Psoas muscle (tissue), 8 donors: ENCODE measurements around the gene USF1. TPM values are rescaled to one million over a fixed set of nuclear protein-coding genes. Genes with fewer than 3 reads are reported as not detected.

ENCODE experiments used
- ATAC-seq, 4 donors: fragments of 200-7000 bp; cut with Tn5 transposase; one replicate each; pipeline ENCODE4 v1.9.1; 2020; ENCODE audit warnings: moderate library complexity in 3 of 4, mild to moderate bottlenecking in 2 of 4
- DNase-seq, 2 donors: peaks; one replicate each; pipeline ENCODE4 v3.0.0-alpha.2; 2020
- H3K27ac ChIP-seq: fragments of 200-600 bp; one replicate; pipeline ENCODE4 v1.8.0; 2022
- H3K27me3 ChIP-seq, 3 donors: fragments of 200-600 bp in 1 of 3; one replicate each; pipeline versions ENCODE4 v1.6.1 to v1.8.0; 2013 to 2022; ENCODE audit warnings: low read length in 2 of 3, mild to moderate bottlenecking in 2 of 3, moderate library complexity in 1 of 3; ENCODE audit not compliant: insufficient read depth in 3 of 3
- H3K36me3 ChIP-seq, 2 donors: fragments of 200-600 bp in 1 of 2; one replicate each; pipeline versions ENCODE4 v1.6.1 to v1.8.0; 2013 to 2022; ENCODE audit warnings: low read depth in 1 of 2, mild to moderate bottlenecking in 1 of 2, moderate library complexity in 1 of 2; ENCODE audit not compliant: insufficient read depth in 1 of 2
- H3K4me1 ChIP-seq: fragments of 200-600 bp; one replicate; pipeline ENCODE4 v1.8.0; 2022
- H3K4me3 ChIP-seq: fragments of 200-600 bp; one replicate; pipeline ENCODE4 v1.8.0; 2022; ENCODE audit warnings: mild to moderate bottlenecking
- H3K9me3 ChIP-seq: fragments of 200-600 bp; one replicate; pipeline ENCODE4 v1.8.0; 2022
- WGBS, 3 donors: extraction: QIAGEN DNeasy Blood & Tissue Kit; methylation state at CpG; one replicate each; pipeline versions ENCODE4 v1.1.6 to v1.1.7; 2013; 5-methylcytosine and 5-hydroxymethylcytosine counted together
- intact Hi-C, 2 donors: fragments of 100-400 bp; cut with DNase I; formaldehyde crosslinking; loops; one replicate each; pipeline versions ENCODE4 v1.11.0 to v1.14.2; 2022
- polyA plus RNA-seq, 3 donors: library from polyadenylated mRNA; stranded (reverse); fragments of 200-250 nt; gene quantifications; one replicate each; pipeline ENCODE4 v1.2.3, GENCODE V29; 2013
- total RNA-seq, 4 donors: library from RNA; stranded (reverse); fragmentation: NEBNext Ultra II Directional in 2 of 4; extraction: Animal tissue kit (Norgen Biotek cat#: 25700) in 2 of 4; gene quantifications; one replicate each; pipeline versions ENCODE4 v1.2.1 to v1.2.4, GENCODE V29; 2021 to 2023
- TF ChIP-seq, protein P1 (sequence below): fragments of 200-600 bp; IDR thresholded peaks from one replicate; pipeline ENCODE4 v1.8.0; 2022; ENCODE audit warnings: antibody characterized with exemption
- donor health status: healthy with polysubstance abuse.
- donor health status: DM: no; HTN: no; CAD: no; lungs with moderate emphysema.
- donor health status: Bipolar disorder and iron deficiency.
- donor health status: healthy.
- donor health status: DM: yes; HTN: yes; CAD: no.
- donor health status: DM: no; HTN: no; CAD: no.
- donor health status: DM: no; HTN: no; CAD: no.
- donor health status: DM: yes; HTN: yes; CAD: no.

USF1 gene
- total and polyA plus RNA-seq, 7 donors, result 29.8 to 68.1 (median 40.0) TPM

GRCh38 chr1:161059293-161059692, 13.5 kb upstream of the USF1 start:
- Histone ChIP-seq H3K4me3 (no peak overlapping the region), H3K4me1 (no peaks in the 10 kb centered on the region), H3K9me3 (no peaks in the 10 kb centered on the region), H3K27ac (no peak overlapping the region), H3K27me3 (peaks cover 0 to 26% (median 0%) of the 10 kb centered on the region in 3 donors), H3K36me3 (no peaks in the 10 kb centered on the region)
- TF ChIP-seq, protein P1, sequence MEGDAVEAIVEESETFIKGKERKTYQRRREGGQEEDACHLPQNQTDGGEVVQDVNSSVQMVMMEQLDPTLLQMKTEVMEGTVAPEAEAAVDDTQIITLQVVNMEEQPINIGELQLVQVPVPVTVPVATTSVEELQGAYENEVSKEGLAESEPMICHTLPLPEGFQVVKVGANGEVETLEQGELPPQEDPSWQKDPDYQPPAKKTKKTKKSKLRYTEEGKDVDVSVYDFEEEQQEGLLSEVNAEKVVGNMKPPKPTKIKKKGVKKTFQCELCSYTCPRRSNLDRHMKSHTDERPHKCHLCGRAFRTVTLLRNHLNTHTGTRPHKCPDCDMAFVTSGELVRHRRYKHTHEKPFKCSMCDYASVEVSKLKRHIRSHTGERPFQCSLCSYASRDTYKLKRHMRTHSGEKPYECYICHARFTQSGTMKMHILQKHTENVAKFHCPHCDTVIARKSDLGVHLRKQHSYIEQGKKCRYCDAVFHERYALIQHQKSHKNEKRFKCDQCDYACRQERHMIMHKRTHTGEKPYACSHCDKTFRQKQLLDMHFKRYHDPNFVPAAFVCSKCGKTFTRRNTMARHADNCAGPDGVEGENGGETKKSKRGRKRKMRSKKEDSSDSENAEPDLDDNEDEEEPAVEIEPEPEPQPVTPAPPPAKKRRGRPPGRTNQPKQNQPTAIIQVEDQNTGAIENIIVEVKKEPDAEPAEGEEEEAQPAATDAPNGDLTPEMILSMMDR, result no peak
- no peak for ATAC-seq
- DNase-seq, result no peak
- intact Hi-C loops, result no loop called here
- WGBS, 3 donors, result 71 to 83% (median 82%) methylated on average over 6 of the region's 6 CpGs

- no peak for ATAC-seq
- H3K36me3 ChIP-seq, result no peaks in the 10 kb centered on the region
These were observed 9.0 kb upstream of the USF1 start for GRCh38 chr1:161054805-161055204.

DNA sequence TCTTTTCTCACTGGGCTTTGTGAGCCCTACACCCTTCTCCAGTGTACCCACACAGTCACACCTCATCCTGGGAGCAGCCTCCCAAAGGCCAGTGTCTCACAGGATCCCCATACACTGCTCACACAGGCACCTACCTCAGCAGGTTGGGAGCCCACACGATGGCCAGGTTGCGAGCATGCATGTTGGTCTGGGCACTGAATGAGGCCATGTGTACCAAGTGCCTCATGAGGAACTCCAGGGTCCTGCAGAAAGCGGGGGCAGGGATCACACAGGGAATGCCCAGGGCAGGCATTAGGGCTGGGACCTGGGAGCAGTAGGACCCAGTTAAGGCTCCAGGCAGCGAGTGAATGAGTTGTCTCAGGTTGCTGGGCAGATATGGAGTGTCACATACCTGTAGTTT, 8.5 kb upstream of the USF1 start:
- Histone ChIP-seq H3K36me3 (no peaks in the 10 kb centered on the region), H3K9me3 (no peaks in the 10 kb centered on the region), H3K27me3 (peaks cover 0 to 13% (median 2%) of the 10 kb centered on the region in 3 donors), H3K27ac (no peak overlapping the region), H3K4me1 (no peaks in the 10 kb centered on the region), H3K4me3 (no peak overlapping the region)
- intact Hi-C loops, result no loop called here
- 77 to 89% (median 84%) methylated on average over 4 of the region's 4 CpGs for WGBS, 3 donors
- ATAC-seq (no peak), DNase-seq (no peak)
- TF ChIP-seq, protein P1, result no peak

More at GRCh38 chr1:161054805-161055204, 9.0 kb upstream of the USF1 start:
- no peak overlapping the region for H3K4me3 ChIP-seq
- no peaks in the 10 kb centered on the region for H3K9me3 ChIP-seq
- H3K27me3 ChIP-seq, result peaks cover 0 to 13% (median 2%) of the 10 kb centered on the region in 3 donors
- WGBS, 3 donors, result 70 to 81% (median 78%) methylated on average over 7 of the region's 7 CpGs
- DNase-seq, result no peak
- TF ChIP-seq, protein P1, result no peak
- no peaks in the 10 kb centered on the region for H3K4me1 ChIP-seq
- no peak overlapping the region for H3K27ac ChIP-seq
- intact Hi-C loops, result no loop called here

DNA sequence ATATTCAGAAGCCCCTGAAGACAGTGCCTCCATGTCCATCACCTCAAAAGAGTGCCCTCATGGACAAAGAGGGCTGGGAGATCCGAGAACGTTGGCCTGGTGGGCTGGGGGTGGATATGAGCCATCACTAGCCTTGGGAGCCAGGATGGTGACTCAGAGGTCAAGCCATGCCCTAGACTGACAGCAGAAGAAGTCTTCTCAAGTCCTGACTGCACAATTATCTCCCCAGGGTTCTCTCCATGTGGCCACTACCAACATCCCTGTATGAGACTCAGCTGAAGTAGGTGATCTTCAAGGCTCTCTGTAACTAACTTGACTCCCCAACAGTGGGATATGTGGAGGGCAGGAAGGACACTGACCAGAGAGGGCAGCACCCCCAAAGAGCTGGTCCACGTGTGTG, 7.1 kb upstream of the USF1 start:
- intact Hi-C loops, result no loop called here
- WGBS, 3 donors, result 54 to 63% (median 61%) methylated on average over 3 of the region's 3 CpGs
- H3K36me3 ChIP-seq, result no peaks in the 10 kb centered on the region
- no peaks in the 10 kb centered on the region for H3K4me1 ChIP-seq
- H3K4me3 ChIP-seq, result no peak overlapping the region
- H3K27ac ChIP-seq, result no peak overlapping the region
- H3K9me3 ChIP-seq, result no peaks in the 10 kb centered on the region
- TF ChIP-seq, protein P1, result no peak
- ATAC-seq (no peak), DNase-seq (no peak)
- H3K27me3 ChIP-seq, result peaks cover 0 to 13% (median 2%) of the 10 kb centered on the region in 3 donors

- H3K4me3 ChIP-seq, result no peak overlapping the region
- no peaks in the 10 kb centered on the region for H3K36me3 ChIP-seq
- peaks cover 0 to 13% (median 4%) of the 10 kb centered on the region in 3 donors for H3K27me3 ChIP-seq
- intact Hi-C loops, result no loop called here
- no peak for ATAC-seq
- no peaks in the 10 kb centered on the region for H3K9me3 ChIP-seq
- 90 to 92% (median 90%) methylated on average over 8 to 10 of the region's 10 CpGs for WGBS, 3 donors
- H3K4me1 ChIP-seq, result no peaks in the 10 kb centered on the region
- no peak overlapping the region for H3K27ac ChIP-seq
- no peak for DNase-seq
- TF ChIP-seq, protein P1, result no peak
These were observed 5.4 kb upstream of the USF1 start for GRCh38 chr1:161051219-161051618.
